K562 (cell line): ENCODE results near the gene KCNAB2. TPM values are rescaled to one million over a fixed set of nuclear protein-coding genes. Genes with fewer than 3 reads are reported as not detected.

Source experiments
- ATAC-seq: fragments of 200-7000 bp; cut with Tn5 transposase; 3 replicates; pipeline ENCODE4 v1.9.1; 2020; ENCODE audit warnings: moderate library complexity
- BruUV-seq: library from RNA; stranded (reverse); fragments of 400-500 nt; replicated peaks from 2 replicates; lab custom pipeline; 2021; lab: Mats Ljungman, UMichigan
- CTCF ChIA-PET: fragments of 300-600 bp; formaldehyde crosslinking; extraction: SDS; loops from one replicate; lab custom pipeline; 2021; ENCODE audit warnings: low intra/inter-chr PET ratio; lab: Yijun Ruan, JAX
- POLR2A ChIA-PET: fragments of 300-600, 350-650 bp; sonication (Branson Sonifier 250); formaldehyde crosslinking; extraction: SDS; loops from one replicate; lab custom pipeline; 2021; ENCODE audit warnings: antibody characterized with exemption, inconsistent platforms; lab: Yijun Ruan, JAX
- DNase-seq, 4 experiments: peaks; one replicate each; pipeline versions ENCODE4 v3.0.0 to v3.0.0-alpha.2; 2011 to 2018; ENCODE audit warnings: low spot score in 3 of 4, mixed read lengths in 3 of 4; ENCODE audit errors: extremely low read depth in 1 of 4
- FAIRE-seq: peaks from 2 replicates; lab custom pipeline; 2011; peaks lifted over from hg19 to GRCh38; lab: Jason Lieb, UNC
- H2AFZ ChIP-seq: 2 replicates; pipeline ENCODE4 v1.6.0; 2011; ENCODE audit warnings: low read depth, low read length, control low read depth, inconsistent platforms
- H3K27ac ChIP-seq: fragments of 200-600 bp; 3 replicates; pipeline ENCODE4 v1.8.0; 2011; ENCODE audit warnings: low read depth, mild to moderate bottlenecking, control low read depth, inconsistent platforms, low read length, moderate library complexity, mixed read lengths; ENCODE audit errors: extremely low read depth
- H3K27me3 ChIP-seq, 2 experiments: fragments of 300-600 bp in 1 of 2; 2 replicates in 1 of 2; 3 replicates in 1 of 2; pipeline versions ENCODE4 v1.6.0 to v1.8.0; 2011; ENCODE audit warnings: inconsistent platforms in 2 of 2, low read length in 2 of 2, mild to moderate bottlenecking in 1 of 2, mixed read lengths in 1 of 2, moderate library complexity in 1 of 2; ENCODE audit not compliant: control insufficient read depth in 2 of 2, insufficient read depth in 2 of 2
- H3K36me3 ChIP-seq: fragments of 300-600 bp; 3 replicates; pipeline ENCODE4 v1.8.0; 2011; ENCODE audit warnings: mild to moderate bottlenecking, low read length, inconsistent platforms; ENCODE audit not compliant: control insufficient read depth, insufficient read depth
- H3K4me1 ChIP-seq, 2 experiments: fragments of 200-600 bp in 1 of 2; replicated peaks in 1 of 2; 2 replicates in 1 of 2; 3 replicates in 1 of 2; pipeline versions ENCODE4 v1.5.1 to v1.8.0; 2011; ENCODE audit warnings: inconsistent platforms in 2 of 2, low read length in 2 of 2, mild to moderate bottlenecking in 1 of 2, mixed read lengths in 1 of 2, moderate library complexity in 1 of 2; ENCODE audit not compliant: control insufficient read depth in 2 of 2, insufficient read depth in 2 of 2
- H3K4me2 ChIP-seq: 2 replicates; pipeline ENCODE4 v1.6.1; 2011; ENCODE audit warnings: low read length, control low read depth, inconsistent platforms, mixed read lengths; ENCODE audit not compliant: insufficient read depth
- H3K4me3 ChIP-seq: fragments of 200-600 bp; sonication (generic), shearing (Covaris generic); 2 replicates; pipeline ENCODE4 v1.5.1; 2016; ENCODE audit warnings: control low read depth, inconsistent platforms
- H3K79me2 ChIP-seq: fragments of 200-600 bp; 3 replicates; pipeline ENCODE4 v1.8.0; 2011; ENCODE audit warnings: low read length, inconsistent platforms; ENCODE audit not compliant: control insufficient read depth, insufficient read depth
- H3K9ac ChIP-seq, 2 experiments: 2 replicates each; pipeline versions ENCODE4 v1.6.0 to v1.6.1; 2011; ENCODE audit warnings: low read depth in 2 of 2, low read length in 2 of 2, control low read depth in 1 of 2, inconsistent platforms in 1 of 2, mild to moderate bottlenecking in 1 of 2, mixed read lengths in 1 of 2; ENCODE audit not compliant: insufficient read depth in 1 of 2
- H3K9me1 ChIP-seq: one replicate; pipeline ENCODE4 v1.6.0; 2011; ENCODE audit warnings: inconsistent platforms, mild to moderate bottlenecking, low read length, moderate library complexity; ENCODE audit not compliant: control insufficient read depth, insufficient read depth
- H3K9me3 ChIP-seq: replicated peaks from 2 replicates; pipeline ENCODE4 v1.5.1; 2011; ENCODE audit warnings: low read depth, low read length, inconsistent platforms; ENCODE audit not compliant: control insufficient read depth, insufficient read depth
- H4K20me1 ChIP-seq: replicated peaks from 2 replicates; pipeline ENCODE4 v1.6.1; 2011; ENCODE audit warnings: low read length, inconsistent platforms, mixed read lengths; ENCODE audit not compliant: control insufficient read depth, insufficient read depth
- ARID1B ChIP-seq: fragments of 450-650 bp; IDR thresholded peaks from 2 replicates; pipeline ENCODE4 v1.6.1; 2016; ENCODE audit warnings: antibody characterized with exemption, mild to moderate bottlenecking, inconsistent platforms
- BCOR ChIP-seq: fragments of 450-650 bp; IDR thresholded peaks from 2 replicates; pipeline ENCODE4 v1.6.1; 2016
- BRF1 ChIP-seq: IDR thresholded peaks from 3 replicates; pipeline ENCODE4 v1.6.1; 2011; ENCODE audit warnings: borderline replicate concordance, mild to moderate bottlenecking; ENCODE audit not compliant: insufficient read length; ENCODE audit errors: extremely low read depth
- CBFA2T3 ChIP-seq: fragments of 450-650 bp; IDR thresholded peaks from 2 replicates; pipeline ENCODE4 v1.6.1; 2017
- CEBPB ChIP-seq: fragments of 450-650 bp; IDR thresholded peaks from 2 replicates; pipeline ENCODE4 v1.6.1; 2016; ENCODE audit warnings: missing genetic modification characterization, missing compliant biosample characterization
- CEBPG ChIP-seq, 3 experiments: fragments of 200-800 bp in 1 of 3; sonication (Bioruptor generic) in 1 of 3; sonication (generic) in 1 of 3; formaldehyde crosslinking in 1 of 3; IDR thresholded peaks in 2 of 3; conservative IDR thresholded peaks in 1 of 3; 2 replicates each; pipeline versions ENCODE4 v1.6.1 to v1.8.0; 2016 to 2022; ENCODE audit warnings: missing compliant biosample characterization in 2 of 3, missing genetic modification characterization in 2 of 3, mild to moderate bottlenecking in 1 of 3, missing genetic modification reagents in 1 of 3
- DNMT1 ChIP-seq: fragments of 450-650 bp; IDR thresholded peaks from 2 replicates; pipeline ENCODE4 v1.6.1; 2016; ENCODE audit warnings: antibody characterized with exemption, mild to moderate bottlenecking
- DPF2 ChIP-seq: fragments of 450-650 bp; IDR thresholded peaks from 2 replicates; pipeline ENCODE4 v1.6.1; 2016
- HDAC2 ChIP-seq: fragments of 450-650 bp; IDR thresholded peaks from 2 replicates; pipeline ENCODE4 v1.6.1; 2016; ENCODE audit warnings: mild to moderate bottlenecking
- LEF1 ChIP-seq: fragments of 450-650 bp; IDR thresholded peaks from 2 replicates; pipeline ENCODE4 v1.6.1; 2016; ENCODE audit warnings: mild to moderate bottlenecking
- MEF2D ChIP-seq: conservative IDR thresholded peaks from 2 replicates; pipeline ENCODE4 v1.6.1; 2016; ENCODE audit warnings: low read depth, missing genetic modification characterization, missing compliant biosample characterization
- POLR2B ChIP-seq: fragments of 450-650 bp; IDR thresholded peaks from 2 replicates; pipeline ENCODE4 v1.6.1; 2018; ENCODE audit warnings: low read depth; ENCODE audit not compliant: partially characterized antibody
- SMARCA4 ChIP-seq: fragments of 450-650 bp; IDR thresholded peaks from 2 replicates; pipeline ENCODE4 v1.6.1; 2016
- SMARCC2 ChIP-seq: fragments of 450-650 bp; IDR thresholded peaks from 2 replicates; pipeline ENCODE4 v1.6.1; 2017; ENCODE audit warnings: antibody characterized with exemption, moderate library complexity, mild to moderate bottlenecking, low read depth
- SRSF3 ChIP-seq: fragments of 200-400 bp; formaldehyde crosslinking; IDR thresholded peaks from 2 replicates; pipeline ENCODE4 v1.6.1; 2016; ENCODE audit warnings: mild to moderate bottlenecking, low read length, moderate library complexity; ENCODE audit not compliant: insufficient read depth
- TEAD4 ChIP-seq, 2 experiments: sonication (generic) in 1 of 2; formaldehyde crosslinking in 1 of 2; IDR thresholded peaks; 2 replicates each; pipeline versions ENCODE4 v1.6.1 to v1.8.0; 2012 to 2022; ENCODE audit warnings: borderline replicate concordance in 1 of 2, inconsistent platforms in 1 of 2, low read length in 1 of 2, mild to moderate bottlenecking in 1 of 2, missing genetic modification reagents in 1 of 2
- XRCC3 ChIP-seq: fragments of 450-650 bp; IDR thresholded peaks from 2 replicates; pipeline ENCODE4 v1.6.1; 2017; ENCODE audit warnings: mild to moderate bottlenecking, moderate library complexity
- ZNF121 ChIP-seq: sonication (generic); formaldehyde crosslinking; conservative IDR thresholded peaks from 2 replicates; pipeline ENCODE4 v1.8.0; 2022; ENCODE audit warnings: missing genetic modification reagents
- ZNF263 ChIP-seq: sonication (generic); formaldehyde crosslinking; IDR thresholded peaks from 2 replicates; pipeline ENCODE4 v1.8.0; 2022; ENCODE audit warnings: mild to moderate bottlenecking, missing genetic modification reagents, borderline replicate concordance
- ZNF384 ChIP-seq: IDR thresholded peaks from 2 replicates; pipeline ENCODE4 v1.6.1; 2012; ENCODE audit warnings: low read depth, low read length, improper control_type of control experiment
- WGBS: fragments of 100-300 bp; shearing (Covaris generic); methylation state at CpG from one replicate; pipeline ENCODE4 v1.1.6; 2016; ENCODE audit warnings: low coverage, mixed read lengths; ENCODE audit not compliant: insufficient coverage; ENCODE audit errors: missing lambda C conversion rate; 5-methylcytosine and 5-hydroxymethylcytosine counted together
- in situ Hi-C: fragments of 300-500 bp; cut with MboI; formaldehyde crosslinking; loops from 4 replicates; pipeline ENCODE4 v1.15.0; 2018; ENCODE audit warnings: inconsistent platforms, mixed read lengths
- intact Hi-C: fragments of 100-400 bp; cut with micrococcal nuclease; formaldehyde crosslinking; loops from 2 replicates; pipeline ENCODE4 v1.14.2; 2022
- polyA plus RNA-seq, 8 experiments: library from polyadenylated mRNA; depleted of rRNA in 4 of 8; stranded (reverse) in 5 of 8; unstranded in 3 of 8; fragments of >200 nt; fragmentation: Nextera tagmentation in 2 of 8; fragmentation: Illumina TruSeq in 1 of 8; extraction: Ambion mirVana in 2 of 8; extraction: Trizol in 1 of 8; gene quantifications; 2 replicates each; pipeline versions ENCODE4 v1.2.1 to v1.2.3, GENCODE V29; 2011 to 2014; ENCODE audit warnings: inconsistent platforms in 1 of 8, missing spikeins in 1 of 8
- total RNA-seq, 7 experiments: library from RNA; depleted of rRNA in 6 of 7; stranded (reverse); fragments of >200 nt in 6 of 7; fragmentation: Illumina TruSeq in 2 of 7; extraction: Trizol in 2 of 7; gene quantifications; 2 replicates each; pipeline versions ENCODE4 v1.2.1 to v1.2.3, GENCODE V29; 2011 to 2021; ENCODE audit warnings: low replicate concordance in 1 of 7
- TF ChIP-seq, protein P1 (sequence below), 2 experiments: fragments of 450-650 bp; IDR thresholded peaks; 2 replicates each; pipeline ENCODE4 v1.6.1; 2016

KCNAB2 gene
- total and polyA plus RNA-seq, 9 of the 15 experiments (the other 6 are each of a cell fraction or from before 2014, with no cell fraction given): 1.8 to 15.8 (median 7.1) TPM

DNA sequence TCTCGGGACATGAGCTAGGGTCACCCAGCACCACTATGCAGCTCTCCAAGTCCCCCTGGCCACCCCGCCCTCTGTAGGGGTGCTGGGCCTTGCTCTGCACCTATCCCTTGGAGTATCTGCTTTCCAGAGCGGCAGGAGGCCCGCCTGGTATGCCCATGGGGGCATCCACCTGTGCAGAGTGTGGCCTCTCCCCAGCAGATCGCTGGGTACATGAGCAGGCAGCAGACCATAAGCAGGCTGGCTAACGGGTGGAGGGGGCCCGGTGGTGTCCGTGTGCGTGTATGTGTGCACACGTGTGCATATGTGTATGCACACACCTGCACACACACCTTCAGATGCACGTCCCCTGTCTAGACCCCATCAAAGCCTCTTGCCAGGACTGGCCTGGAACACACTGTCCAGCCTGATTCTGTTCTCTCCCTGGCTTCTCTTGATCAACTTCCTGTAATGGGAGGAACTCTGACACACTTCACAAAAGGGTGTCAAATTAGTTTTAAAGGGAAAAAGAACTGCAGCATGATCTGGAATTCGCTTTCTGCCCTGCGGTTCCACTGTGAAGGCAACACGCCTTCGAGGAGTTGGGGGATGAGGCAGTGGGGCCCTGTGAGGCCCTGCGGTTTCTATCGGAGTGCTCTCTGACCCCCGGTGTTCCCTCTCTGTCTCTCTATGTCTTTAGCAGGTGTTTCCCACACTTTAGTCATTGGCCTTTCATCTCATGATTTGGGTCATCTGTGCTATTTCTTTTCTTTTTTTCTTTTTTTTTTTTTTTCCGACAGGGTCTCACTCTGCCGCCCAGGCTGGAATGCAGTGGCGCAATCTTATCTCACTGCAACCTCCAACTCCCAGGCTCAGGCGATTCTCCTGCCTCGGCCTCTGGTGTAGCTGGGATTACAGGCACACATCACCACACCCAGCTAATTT, 36.3 kb upstream of the KCNAB2 start:
- FAIRE-seq: peak; percentile 76
- TF ChIP-seq DNMT1 (no peak), XRCC3 (no peak), CBFA2T3 (peak; percentile 38; the same call in 1 of the 2 replicates), MEF2D (tag) (no peak), HDAC2 (0 out of 2 replicates have a peak, but pooled peaks have one; percentile 48), ZNF121 (CRISPR knock-in tag) (0 out of 2 replicates have a peak, but pooled peaks have one; percentile 24), CEBPB (tag) (peak; percentile 88), SRSF3 (no peak), ZNF263 (CRISPR knock-in tag) (0 out of 2 replicates have a peak, but pooled peaks have one; percentile 14), SMARCA4 (peak; percentile 51; the same call in 1 of the 2 replicates), SMARCC2 (0 out of 2 replicates have a peak, but pooled peaks have one; percentile 23), POLR2B (no peak), DPF2 (peak; percentile 48; the same call in 1 of the 2 replicates), TEAD4 (IDR thresholded peaks at IDR 0.05; ENCODE audit: low read length) (peak; percentile 31; the same call in 1 of the 2 replicates), TEAD4 (CRISPR knock-in tag; IDR thresholded peaks at IDR 0.05; ENCODE audit: borderline replicate concordance) (no peak), CEBPG (CRISPR knock-in tag; IDR thresholded peaks at IDR 0.05) (no peak), CEBPG (tag; conservative IDR thresholded peaks at IDR 0.05 in 1 of 2, IDR thresholded peaks at IDR 0.05 in 1 of 2) (peak in 1 of 2 experiments; percentile 37; a peak in 1 of 4 replicates), BRF1 (no peak), LEF1 (peak; percentile 21; the same call in 1 of the 2 replicates), BCOR (0 out of 2 replicates have a peak, but pooled peaks have one; percentile 27), ARID1B (peak; percentile 40; the same call in 1 of the 2 replicates), ZNF384 (peak; percentile 29; the same call in 1 of the 2 replicates)
- TF ChIP-seq, protein P1, sequence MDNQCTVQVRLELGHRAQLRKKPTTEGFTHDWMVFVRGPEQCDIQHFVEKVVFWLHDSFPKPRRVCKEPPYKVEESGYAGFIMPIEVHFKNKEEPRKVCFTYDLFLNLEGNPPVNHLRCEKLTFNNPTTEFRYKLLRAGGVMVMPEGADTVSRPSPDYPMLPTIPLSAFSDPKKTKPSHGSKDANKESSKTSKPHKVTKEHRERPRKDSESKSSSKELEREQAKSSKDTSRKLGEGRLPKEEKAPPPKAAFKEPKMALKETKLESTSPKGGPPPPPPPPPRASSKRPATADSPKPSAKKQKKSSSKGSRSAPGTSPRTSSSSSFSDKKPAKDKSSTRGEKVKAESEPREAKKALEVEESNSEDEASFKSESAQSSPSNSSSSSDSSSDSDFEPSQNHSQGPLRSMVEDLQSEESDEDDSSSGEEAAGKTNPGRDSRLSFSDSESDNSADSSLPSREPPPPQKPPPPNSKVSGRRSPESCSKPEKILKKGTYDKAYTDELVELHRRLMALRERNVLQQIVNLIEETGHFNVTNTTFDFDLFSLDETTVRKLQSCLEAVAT (IDR thresholded peaks at IDR 0.05): peak in 1 of 2 experiments; percentile 74; a peak in 2 of 4 replicates

More for the DNA sequence above, 36.3 kb upstream of the KCNAB2 start:
- H3K9me3 ChIP-seq: no peaks in the 10 kb centered on the region
- H3K9me1 ChIP-seq: peaks cover 4% of the 10 kb centered on the region
- H3K4me3 ChIP-seq: no peak overlapping the region
- no peaks in the 10 kb centered on the region; the same call in 2 of the 3 replicates for H3K79me2 ChIP-seq
- in situ Hi-C loops (no loop called here), intact Hi-C loops (no loop called here)
- BruUV-seq: no TSS peak
- H3K9ac ChIP-seq: peak overlapping the region in 1 of 2 experiments; percentile 63; a peak in 1 of 4 replicates
- H3K4me1 ChIP-seq: peaks cover 23 to 48% of the 10 kb centered on the region in 2 experiments
- no peak for DNase-seq
- POLR2A ChIA-PET: interaction anchor here (0.6 to 1.8 kb wide), 3 partner anchors 12 to 175 kb away, joined by 3 to 5 read pairs (median 4); no protein-coding TSS in a partner anchor
- peaks cover 24% of the 10 kb centered on the region; the same call in 1 of the 2 replicates for H4K20me1 ChIP-seq
- 58% methylated on average over 22 of the region's 23 CpGs for WGBS
- CTCF ChIA-PET: no interaction called here
- H3K27me3 ChIP-seq: no peaks in the 10 kb centered on the region
- no peaks in the 10 kb centered on the region for H3K36me3 ChIP-seq
- no peak overlapping the region for H2AFZ ChIP-seq
- ATAC-seq: no peak
- no peak overlapping the region for H3K27ac ChIP-seq
- peak overlapping the region; percentile 10; the same call in 1 of the 2 replicates for H3K4me2 ChIP-seq
